HG03432 (cell line): Measurements from ENCODE around the gene ITGB3.

Experiments used
- ATAC-seq: cut with Tn5 transposase; IDR thresholded peaks from one replicate; pipeline ENCODE4 v1.9.1; 2021; ENCODE audit warnings: mild to moderate bottlenecking, moderate library complexity; ENCODE audit not compliant: unreplicated experiment

ITGB3 gene

DNA sequence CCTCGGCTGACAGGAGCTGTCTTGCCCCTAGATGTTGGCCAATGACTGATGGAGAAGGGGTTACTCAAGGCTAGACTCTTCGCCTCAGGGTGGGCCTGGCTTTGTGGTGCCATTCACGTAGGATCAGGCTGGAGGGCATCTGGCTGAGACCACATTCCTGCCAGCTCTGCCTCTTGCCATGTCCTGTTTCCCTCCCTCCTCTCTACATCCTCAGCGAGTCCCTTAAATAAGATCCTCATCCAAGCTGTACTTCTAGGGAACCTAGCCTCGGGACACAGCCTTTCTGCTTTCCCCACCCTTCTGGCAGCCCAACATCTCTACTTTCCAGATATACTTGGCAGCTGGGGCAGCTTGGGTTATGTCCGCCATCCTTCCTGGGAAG is 42.2 kb downstream of the ITGB3 start:
- no peak for ATAC-seq

DNA sequence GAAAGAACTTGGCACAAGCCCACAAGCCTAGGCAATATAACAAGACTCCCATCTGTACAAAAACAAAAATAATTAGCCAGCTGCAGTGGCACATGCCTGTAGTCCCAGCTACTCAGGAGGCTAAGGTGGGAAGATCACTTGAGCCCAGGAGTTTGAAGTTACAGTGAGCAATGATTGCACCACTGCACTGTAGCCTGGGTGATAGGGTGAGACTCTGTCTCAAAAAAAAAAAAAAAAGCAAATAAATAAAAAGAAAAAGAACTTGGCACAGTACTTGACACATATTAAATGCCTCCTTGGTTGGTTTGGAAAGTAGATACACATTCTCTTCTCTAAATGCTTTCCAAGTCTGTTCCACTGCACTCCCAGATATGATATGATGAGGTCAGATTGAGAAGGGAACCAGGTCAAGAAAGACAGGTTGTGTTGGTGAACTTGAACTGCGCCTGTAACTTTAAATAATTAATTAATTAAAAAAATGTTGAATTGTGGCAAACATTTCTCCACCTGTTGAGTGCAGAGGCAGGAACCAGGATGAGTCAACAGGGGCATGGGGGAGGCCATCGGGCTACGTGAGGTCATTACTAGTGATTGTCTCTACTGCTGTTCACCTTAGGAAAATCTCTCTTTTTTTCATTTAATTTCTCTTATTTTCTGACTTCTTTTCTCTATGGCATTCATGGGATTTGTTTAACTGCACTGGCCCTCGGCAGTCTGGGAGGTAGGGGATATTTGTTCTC is 44.2 kb downstream of the ITGB3 start:
- no peak for ATAC-seq

DNA sequence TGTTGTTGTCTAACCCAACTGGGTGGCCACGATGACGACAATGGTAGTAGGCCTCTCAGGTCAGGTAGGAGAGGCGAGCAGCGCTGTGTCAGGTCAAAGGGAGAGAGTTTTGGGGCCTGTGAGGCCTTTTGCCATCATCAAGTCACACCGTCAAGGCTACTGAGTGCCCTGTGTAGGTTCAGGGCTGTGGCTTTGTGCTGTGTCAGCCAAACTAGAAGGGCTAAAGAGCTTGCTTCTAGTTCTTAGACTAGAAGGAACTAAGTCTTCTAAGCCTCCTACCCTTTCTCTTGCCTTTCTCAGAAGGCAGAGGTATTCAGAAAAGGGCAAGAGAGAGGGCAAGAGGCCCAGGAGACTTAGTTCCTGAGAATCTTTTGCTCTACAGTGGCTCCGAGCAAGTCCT is 45.1 kb downstream of the ITGB3 start:
- no peak for ATAC-seq

DNA sequence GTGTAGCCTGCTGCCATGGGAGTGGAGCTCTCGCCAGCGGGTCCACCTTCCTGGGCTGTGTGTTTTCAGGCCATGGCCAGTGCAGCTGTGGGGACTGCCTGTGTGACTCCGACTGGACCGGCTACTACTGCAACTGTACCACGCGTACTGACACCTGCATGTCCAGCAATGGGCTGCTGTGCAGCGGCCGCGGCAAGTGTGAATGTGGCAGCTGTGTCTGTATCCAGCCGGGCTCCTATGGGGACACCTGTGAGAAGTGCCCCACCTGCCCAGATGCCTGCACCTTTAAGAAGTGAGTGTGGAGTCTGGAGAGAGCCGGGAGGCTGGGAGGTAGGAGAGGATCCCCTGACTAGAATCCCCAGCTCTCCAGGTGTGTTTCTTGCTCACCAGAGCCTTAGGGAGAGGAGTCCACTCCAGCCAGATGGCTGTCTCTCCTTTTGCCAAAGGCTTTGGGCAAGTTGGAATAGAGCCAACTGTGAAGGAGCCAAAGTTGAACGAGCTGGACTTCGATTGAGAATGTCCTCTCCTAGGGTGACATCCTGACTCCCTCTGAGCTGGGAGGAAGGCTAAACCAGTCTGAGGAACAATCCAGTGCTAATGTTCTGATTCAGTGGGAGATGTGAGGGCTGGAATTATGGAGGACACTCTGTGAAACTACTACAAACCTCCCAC is 45.7 kb downstream of the ITGB3 start:
- no peak for ATAC-seq

DNA sequence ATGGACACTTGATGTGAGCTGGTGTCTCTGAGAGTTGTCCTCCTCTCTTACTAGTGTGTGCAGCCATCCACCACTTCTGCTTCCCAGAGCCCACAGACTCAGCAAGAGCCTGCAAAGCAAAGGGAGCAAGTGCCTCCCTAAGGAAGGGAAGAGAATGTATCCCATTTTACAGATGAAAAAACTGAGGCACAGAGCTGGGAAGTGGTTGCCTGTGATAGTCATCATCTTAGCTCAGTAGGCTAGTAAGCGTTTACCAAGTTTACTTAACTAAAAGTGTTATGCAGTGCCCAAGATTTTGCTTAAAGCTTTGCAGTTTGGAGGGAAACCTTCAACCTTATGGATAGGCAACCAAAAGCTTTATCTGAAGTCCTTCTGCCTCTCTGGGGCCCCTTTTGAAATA is 47.1 kb downstream of the ITGB3 start:
- no peak for ATAC-seq

DNA sequence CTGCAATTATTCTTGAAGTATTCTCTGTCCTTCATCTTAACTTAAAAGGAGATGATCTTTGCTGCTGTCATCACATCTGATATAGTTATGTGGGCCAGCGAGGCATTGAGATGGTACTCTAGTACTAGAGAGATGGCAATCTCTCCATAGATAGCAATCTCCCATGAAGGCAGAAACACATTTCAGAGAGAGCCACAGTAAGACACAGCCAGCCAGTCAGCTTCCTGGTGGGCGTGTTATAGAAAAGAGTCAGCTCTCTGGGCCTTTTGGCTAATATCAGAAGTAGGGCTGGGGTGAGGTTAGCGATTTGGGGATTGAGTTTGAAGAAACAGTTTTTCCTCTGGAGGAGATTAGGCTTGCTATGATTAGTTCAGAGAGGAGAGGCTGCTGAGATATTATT is 47.5 kb downstream of the ITGB3 start:
- ATAC-seq: no peak

DNA sequence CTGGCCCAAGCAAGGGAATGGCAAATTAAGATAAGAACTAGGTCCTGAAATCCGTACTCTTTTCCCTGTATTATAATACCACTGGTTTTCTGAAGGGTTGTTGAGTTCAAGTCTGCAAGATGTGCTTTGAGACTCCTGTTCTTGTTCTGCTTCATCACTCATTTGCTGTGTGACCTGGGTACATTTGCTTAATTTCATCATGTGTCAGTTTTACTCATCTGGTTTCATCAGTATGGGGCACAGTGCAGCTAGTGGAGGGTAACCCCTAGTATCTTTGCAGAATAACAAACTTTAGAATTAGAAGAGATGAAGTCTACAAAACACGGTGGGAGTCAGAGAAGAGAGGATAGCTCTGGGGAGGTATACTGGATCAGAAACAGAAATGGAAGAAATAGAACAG is 48.2 kb downstream of the ITGB3 start:
- no peak for ATAC-seq

DNA sequence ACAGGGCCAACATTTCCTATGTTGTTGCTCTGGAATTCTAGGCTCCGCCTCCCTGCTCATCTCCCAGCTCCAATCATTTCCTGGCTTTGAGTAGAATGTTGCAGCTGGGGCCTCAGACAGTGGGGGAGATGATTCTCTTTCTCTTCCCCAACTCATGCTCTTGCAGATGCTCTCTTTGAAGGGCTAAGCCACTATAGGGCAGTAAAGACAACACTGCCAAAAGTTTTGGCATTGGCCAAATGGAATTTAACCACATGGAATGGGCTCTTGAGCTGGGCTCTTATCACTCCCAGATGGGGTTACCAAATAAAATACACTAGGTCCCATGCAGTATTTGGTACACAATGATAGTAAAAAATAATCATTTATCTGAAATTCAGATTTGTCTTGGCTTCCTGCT is 50.6 kb downstream of the ITGB3 start:
- ATAC-seq: no peak

DNA sequence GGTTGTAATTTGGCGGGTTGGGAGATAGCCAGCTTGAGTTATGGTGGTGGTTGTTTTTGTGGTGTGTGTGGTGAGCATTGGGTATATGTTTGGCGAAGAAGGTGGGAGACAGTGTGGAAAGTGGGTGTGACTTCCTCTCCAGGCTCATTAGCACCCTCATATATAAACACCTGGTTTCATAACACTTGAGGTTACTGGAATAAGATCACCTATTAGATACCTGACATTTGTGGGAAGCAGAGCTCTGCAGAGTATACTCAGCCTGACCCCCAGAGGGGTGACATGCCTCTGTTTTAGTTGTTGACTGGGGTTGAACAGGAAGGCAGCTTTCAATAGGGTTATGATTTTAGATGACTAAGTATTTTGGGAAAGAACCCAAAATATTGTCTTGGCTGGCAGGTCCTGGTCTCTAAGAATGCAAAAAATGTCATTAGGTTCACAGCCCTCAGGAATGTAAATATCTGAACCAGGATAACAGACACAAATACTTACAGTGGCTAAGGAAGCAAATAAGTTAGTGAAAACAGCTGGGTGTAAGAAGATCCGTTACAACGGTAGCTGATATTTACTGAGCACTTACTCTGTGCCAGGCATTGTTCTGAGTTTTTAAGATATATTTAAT is 51.8 kb downstream of the ITGB3 start:
- no peak for ATAC-seq

DNA sequence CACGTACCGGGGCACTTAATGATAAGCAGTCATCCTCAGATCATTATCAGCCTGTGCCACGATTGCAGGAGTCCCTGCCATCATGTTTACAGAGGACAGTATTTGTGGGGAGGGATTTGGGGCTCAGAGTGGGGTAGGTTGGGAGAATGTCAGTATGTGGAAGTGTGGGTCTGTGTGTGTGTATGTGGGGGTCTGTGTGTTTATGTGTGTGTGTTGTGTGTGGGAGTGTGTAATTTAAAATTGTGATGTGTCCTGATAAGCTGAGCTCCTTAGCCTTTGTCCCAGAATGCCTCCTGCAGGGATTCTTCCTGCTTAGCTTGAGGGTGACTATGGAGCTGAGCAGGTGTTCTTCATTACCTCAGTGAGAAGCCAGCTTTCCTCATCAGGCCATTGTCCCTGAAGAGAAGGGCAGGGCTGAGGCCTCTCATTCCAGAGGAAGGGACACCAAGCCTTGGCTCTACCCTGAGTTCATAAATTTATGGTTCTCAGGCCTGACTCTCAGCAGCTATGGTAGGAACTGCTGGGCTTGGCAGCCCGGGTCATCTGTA is 56.6 kb downstream of the ITGB3 start:
- ATAC-seq: no peak

DNA sequence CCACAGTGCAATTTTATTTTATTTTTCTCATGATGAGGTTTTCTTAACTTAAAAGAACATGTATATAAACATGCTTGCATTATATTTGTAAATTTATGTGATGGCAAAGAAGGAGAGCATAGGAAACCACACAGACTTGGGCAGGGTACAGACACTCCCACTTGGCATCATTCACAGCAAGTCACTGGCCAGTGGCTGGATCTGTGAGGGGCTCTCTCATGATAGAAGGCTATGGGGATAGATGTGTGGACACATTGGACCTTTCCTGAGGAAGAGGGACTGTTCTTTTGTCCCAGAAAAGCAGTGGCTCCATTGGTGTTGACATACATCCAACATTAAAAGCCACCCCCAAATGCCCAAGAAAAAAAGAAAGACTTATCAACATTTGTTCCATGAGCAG is 57.8 kb downstream of the ITGB3 start:
- ATAC-seq: no peak

DNA sequence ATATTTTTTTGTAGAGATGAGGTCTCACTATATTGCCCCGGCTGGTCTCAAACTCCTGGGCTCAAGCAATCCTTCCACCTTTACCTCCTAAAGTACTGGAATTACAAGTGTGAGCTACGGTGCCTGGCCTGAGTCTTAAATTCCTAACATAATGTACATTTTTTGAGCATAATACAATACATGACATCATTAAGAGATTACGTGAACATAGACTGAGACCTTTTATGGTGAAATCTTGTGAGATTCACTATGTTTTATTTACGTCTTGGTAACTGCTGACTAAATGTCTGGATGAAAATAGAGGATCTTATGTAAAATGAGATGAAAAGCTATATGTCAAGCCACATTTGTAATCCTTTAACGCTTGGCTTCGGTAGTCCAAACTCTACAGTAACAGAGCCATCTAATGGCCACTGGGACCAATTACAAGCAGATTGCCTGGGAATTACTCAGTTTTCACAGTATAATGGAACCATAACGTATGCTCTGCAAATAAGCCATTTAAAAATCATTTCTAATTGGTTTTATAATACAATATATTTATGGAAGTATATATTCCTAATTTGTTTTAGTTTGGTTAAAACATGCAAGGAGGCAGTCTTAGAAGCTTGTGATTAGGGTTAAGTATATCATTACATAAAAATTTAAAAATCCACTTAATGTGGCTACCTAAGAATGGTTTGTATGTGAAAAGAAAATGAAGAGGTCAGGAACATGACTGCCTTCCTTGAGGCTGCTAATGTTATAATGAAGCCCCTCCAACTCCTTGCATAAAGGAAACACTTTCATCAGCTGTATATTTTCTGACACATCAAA is 62.0 kb downstream of the ITGB3 start:
- no peak for ATAC-seq

DNA sequence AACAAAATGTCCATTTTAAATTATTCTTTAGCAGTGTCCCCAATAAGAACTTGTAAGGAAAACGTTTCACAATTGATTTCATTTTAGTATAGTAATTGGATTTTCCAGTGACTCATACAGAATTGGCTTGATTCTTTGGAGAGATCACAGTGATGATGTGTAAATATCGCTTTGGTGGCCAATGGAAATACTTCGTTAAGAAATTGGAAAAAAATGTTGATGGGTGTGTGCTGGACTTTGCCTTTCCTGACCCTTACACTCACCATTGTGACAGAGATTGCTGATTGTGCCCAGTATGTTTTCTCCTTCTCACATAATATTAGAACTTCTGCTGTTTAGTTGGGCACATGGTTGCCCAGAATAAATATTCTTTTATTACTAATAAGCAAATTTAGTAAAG is 62.7 kb downstream of the ITGB3 start:
- ATAC-seq: no peak

DNA sequence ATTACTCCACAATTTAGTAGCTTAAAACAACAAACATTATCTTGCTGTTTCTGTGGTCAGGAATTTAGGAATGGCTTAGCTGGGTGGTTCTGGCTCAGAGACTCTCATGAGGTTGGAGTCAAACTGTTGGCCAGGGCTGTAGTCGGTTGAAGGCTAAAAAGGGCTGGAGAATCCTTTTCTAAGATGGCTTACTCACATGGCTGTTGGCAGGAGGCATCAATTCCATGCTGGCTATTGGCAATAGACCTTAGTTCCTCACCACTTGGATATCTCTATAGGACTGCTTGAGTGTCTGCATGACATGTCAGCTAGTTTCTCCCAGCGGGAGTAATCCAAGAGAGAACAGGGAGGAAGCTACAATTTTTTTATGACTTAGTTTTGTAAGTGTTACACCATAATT is 63.5 kb downstream of the ITGB3 start:
- ATAC-seq: no peak

DNA sequence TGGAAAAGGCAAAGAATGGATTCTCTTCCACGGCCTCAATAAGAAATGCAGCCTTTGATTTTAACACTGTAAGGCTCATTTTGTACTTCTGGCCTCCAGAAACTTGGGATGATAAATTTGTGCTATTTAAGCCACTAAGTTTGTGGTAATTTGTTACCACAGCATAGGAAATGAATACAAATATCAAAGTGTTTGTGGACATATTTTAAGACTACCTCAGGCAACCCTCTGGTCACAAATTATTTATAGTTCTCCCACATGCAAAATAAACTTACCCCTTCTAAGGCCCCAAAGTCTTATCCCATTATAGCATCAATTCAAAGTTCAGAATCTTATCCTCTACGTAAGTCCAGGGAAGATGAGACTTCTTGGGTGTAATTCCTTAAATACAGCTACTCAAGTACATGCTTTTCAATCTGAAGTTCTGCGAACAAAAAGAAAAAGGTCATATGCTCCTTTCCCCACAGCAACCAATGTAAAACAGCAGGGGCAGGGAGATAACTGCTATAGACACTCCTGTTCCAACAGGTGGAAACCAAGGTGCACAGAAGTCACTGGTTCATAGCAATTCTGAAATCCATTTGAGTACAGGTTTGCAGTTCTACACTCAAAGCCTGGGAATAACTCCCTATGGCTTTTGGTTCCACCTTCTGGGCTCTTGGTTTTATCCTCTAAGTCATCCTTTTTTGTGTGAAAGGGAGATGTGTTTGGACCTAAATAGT is 64.7 kb downstream of the ITGB3 start:
- ATAC-seq: no peak

DNA sequence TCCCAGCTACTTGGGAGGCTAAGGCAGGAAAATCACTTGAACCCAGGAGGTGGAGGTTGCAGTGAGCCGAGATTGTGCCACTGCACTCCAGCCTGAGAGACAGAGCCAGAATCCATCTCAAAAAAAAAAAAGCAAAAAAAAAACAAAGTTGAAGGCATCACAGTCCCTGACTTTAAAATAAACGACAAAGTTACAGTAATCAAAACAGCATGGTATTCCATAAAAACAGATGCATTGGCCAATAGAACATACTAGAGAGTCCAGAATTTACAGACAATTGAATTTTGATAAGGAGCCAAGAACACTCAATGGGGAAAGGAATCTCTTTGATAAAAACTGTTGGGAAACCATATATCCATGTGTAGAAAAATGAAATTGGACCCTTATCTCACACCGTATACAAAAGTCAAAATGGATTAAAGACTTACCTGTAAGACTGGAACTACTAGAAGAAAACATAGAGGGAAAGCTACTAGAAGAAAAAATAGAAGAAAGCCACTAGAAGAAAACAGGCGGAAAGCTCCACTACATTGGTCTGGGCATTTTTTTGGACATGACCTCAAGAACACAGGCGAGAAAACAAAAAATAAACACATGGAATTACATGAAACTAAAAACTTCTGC is 67.4 kb downstream of the ITGB3 start:
- ATAC-seq: no peak

DNA sequence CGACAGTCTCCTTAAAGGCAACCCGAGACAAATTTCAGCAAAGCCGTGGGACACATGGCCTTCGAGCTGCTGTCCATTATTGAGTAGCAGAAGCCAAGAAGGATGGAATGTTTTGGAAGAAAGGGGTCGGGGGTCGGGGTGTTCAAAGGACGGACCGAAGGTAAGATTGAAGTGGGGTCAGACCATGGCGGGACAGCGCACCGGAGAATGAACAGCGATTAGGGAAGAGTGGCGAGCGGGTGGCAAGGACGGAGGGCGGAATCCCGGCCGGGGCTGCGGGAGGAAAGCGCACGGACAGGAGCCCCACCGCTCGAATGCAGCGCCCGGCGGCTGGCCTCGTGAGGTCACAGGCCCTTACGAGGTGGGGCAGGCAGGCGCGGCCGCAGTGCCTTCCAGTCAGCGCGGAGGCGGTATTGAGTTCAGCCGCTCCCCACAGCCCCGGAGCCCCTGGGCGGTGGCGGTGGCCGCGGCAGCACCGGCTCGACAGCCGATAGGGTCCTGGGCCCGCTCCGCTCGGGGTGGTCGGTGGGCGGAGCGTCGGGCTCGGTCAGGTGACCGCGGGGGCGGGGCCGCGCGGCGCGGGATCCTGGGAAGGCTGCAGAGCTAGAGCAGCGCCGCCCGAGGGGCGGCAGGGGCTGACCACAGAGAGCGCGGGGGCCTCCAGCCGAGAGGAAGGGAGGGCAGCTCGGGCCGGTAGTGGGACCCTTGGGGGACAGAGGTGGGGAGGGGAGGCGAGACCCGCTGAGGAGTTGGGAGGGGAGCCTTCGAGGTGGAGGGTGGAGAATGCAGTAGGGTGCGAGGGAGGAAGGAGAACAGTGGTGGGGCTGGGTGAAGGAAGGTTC is 70.0 kb downstream of the ITGB3 start, which contains the start of gene EFCAB13:
Gene EFCAB13, plus strand, starts transcription at position 574 of the 842 bp plus-strand sequence. CDS start 4,399 bp downstream, outside the sequence.
- ATAC-seq: peak; percentile 88

DNA sequence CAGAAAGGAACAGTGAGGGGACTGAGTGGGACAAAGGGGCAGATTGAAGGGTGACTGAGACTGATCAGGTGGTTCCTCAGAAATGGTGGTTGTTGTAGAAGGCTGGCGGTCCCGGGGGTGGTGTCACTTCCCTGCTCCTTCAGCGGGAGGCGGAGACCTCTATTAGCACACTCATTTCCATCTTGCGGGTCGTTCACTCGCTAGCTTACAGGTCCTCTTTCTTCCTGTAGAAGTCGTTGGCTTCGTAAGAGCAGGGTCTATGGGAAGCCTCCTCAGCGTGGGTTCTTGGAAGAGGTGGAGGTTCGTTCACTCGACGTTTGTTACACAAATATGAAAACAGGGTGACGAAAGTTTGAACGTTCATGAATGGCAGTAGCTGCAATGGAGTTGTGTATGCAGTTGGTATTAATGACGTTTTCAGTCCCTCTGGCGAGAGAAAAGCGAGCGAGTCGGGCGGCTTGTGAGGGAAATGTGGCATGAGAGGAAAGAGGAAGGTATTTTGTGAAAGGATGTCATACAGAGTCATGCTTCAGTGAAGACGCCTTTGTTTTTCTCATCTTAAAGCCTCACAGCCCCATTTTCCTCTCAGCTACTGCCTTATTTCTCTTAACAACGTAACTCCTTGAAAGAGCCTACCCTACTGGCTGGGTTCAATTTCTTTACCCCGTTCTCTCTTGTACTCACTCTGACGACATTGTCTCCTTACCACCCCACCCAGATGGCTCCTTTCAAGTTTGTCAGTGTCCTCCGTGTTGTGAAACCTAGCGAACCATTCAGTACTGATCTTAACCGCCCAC is 70.8 kb downstream of the ITGB3 start:
- peak; percentile 40 for ATAC-seq
